Stimulated activated CD8-positive, alpha-beta memory T cell treated with anti-CD3 and anti-CD28 coated beads, Interleukin-12 subunit alpha, Interleukin-12 subunit beta, amount 100 ng/mL, for 24 hours (primary cell): ENCODE measurements around the gene MTREX.

Experiments
- DNase-seq: peaks from one replicate; pipeline ENCODE4 v3.0.0-alpha.2; 2020; ENCODE audit errors: extremely low read depth

MTREX gene

GRCh38 chr5:55324815-55325418 is 17.1 kb downstream of the MTREX start:
- no peak for DNase-seq

GRCh38 chr5:55325621-55326020 is 17.8 kb downstream of the MTREX start:
- no peak for DNase-seq

GRCh38 chr5:55327281-55327680 is 19.5 kb downstream of the MTREX start:
- DNase-seq, result no peak

GRCh38 chr5:55331321-55331720 is 23.5 kb downstream of the MTREX start:
- DNase-seq, result no peak

- no peak for DNase-seq
Observed at GRCh38 chr5:55333017-55333416, 25.2 kb downstream of the MTREX start.

GRCh38 chr5:55333811-55334210 is 26.0 kb downstream of the MTREX start:
- no peak for DNase-seq

- no peak for DNase-seq
Observed at GRCh38 chr5:55338092-55338613, 30.4 kb downstream of the MTREX start.

- peak; percentile 14 for DNase-seq
Observed at GRCh38 chr5:55338810-55339243, 31.0 kb downstream of the MTREX start.

- no peak for DNase-seq
Observed at GRCh38 chr5:55343107-55343506, 35.3 kb downstream of the MTREX start.

- no peak for DNase-seq
Observed at GRCh38 chr5:55343609-55344008, 35.8 kb downstream of the MTREX start.

- DNase-seq, result no peak
Observed at GRCh38 chr5:55344392-55344992, 36.7 kb downstream of the MTREX start.

- no peak for DNase-seq
Observed at GRCh38 chr5:55345327-55345726, 37.5 kb downstream of the MTREX start.

GRCh38 chr5:55347786-55348185 is 40.0 kb downstream of the MTREX start:
- no peak for DNase-seq

- no peak for DNase-seq
Observed at GRCh38 chr5:55350754-55351153, 43.0 kb downstream of the MTREX start.

GRCh38 chr5:55356896-55357295 is 49.1 kb downstream of the MTREX start:
- no peak for DNase-seq

- DNase-seq, result no peak
Observed at GRCh38 chr5:55360190-55360589, 52.4 kb downstream of the MTREX start.

GRCh38 chr5:55363856-55364255 is 56.1 kb downstream of the MTREX start:
- DNase-seq, result no peak

- no peak for DNase-seq
Observed at GRCh38 chr5:55364537-55365055, 56.8 kb downstream of the MTREX start.

GRCh38 chr5:55370291-55370925 is 62.6 kb downstream of the MTREX start:
- DNase-seq, result no peak

GRCh38 chr5:55371145-55371544 is 63.4 kb downstream of the MTREX start:
- no peak for DNase-seq

GRCh38 chr5:55372130-55372925 is 64.5 kb downstream of the MTREX start:
- no peak for DNase-seq

- DNase-seq, result no peak
Observed at GRCh38 chr5:55377810-55378209, 70.0 kb downstream of the MTREX start.
